Fibroblast of upper back skin (primary cell): ENCODE data around the gene GBF1.

Experiments used
- DNase-seq: peaks from one replicate; pipeline ENCODE4 v3.0.0-alpha.2; 2013

The GBF1 gene

GRCh38 chr10:102411341-102412255 is 166.3 kb downstream of the GBF1 start:
- no peak for DNase-seq

- no peak for DNase-seq
These were observed 167.0 kb downstream of the GBF1 start for GRCh38 chr10:102412293-102412692.

GRCh38 chr10:102413053-102413705 is 167.8 kb downstream of the GBF1 start:
- DNase-seq, result no peak

GRCh38 chr10:102413806-102414561 is 168.7 kb downstream of the GBF1 start:
- no peak for DNase-seq

GRCh38 chr10:102414749-102415148 is 169.4 kb downstream of the GBF1 start:
- DNase-seq, result no peak

GRCh38 chr10:102416283-102416682 is 171.0 kb downstream of the GBF1 start:
- DNase-seq, result no peak

- no peak for DNase-seq
These were observed 171.4 kb downstream of the GBF1 start for GRCh38 chr10:102416695-102417094.

- no peak for DNase-seq
These were observed 173.4 kb downstream of the GBF1 start, which contains the start of gene PSD for GRCh38 chr10:102418622-102419268. PSD (minus strand) TSS chr10:102418785; CDS start chr10:102417038, 1,747 bp downstream.

- peak; percentile 23 for DNase-seq
These were observed 174.2 kb downstream of the GBF1 start for GRCh38 chr10:102419269-102420180.

- DNase-seq, result no peak
These were observed 174.9 kb downstream of the GBF1 start for GRCh38 chr10:102420181-102420713.

- DNase-seq, result peak; percentile 96
These were observed 175.6 kb downstream of the GBF1 start, which contains the start of gene FBXL15 for GRCh38 chr10:102420714-102421506. FBXL15 (plus strand) TSS chr10:102420836; CDS start chr10:102421130, 294 bp downstream.

- DNase-seq, result no peak
These were observed 176.1 kb downstream of the GBF1 start for GRCh38 chr10:102421507-102421756.

- DNase-seq, result no peak
These were observed 176.6 kb downstream of the GBF1 start for GRCh38 chr10:102421757-102422512.

- DNase-seq, result peak; percentile 53
These were observed 177.3 kb downstream of the GBF1 start for GRCh38 chr10:102422545-102423129.

- no peak for DNase-seq
These were observed 178.1 kb downstream of the GBF1 start for GRCh38 chr10:102423372-102423968.

- DNase-seq, result no peak
These were observed 178.8 kb downstream of the GBF1 start for GRCh38 chr10:102424145-102424544.

GRCh38 chr10:102424916-102425315 is 179.6 kb downstream of the GBF1 start:
- no peak for DNase-seq

GRCh38 chr10:102425444-102425843 is 180.1 kb downstream of the GBF1 start:
- no peak for DNase-seq

GRCh38 chr10:102426803-102427287 is 181.5 kb downstream of the GBF1 start:
- DNase-seq, result peak; percentile 38
